HG03521 (cell line): ENCODE results near the gene PSMA8.
"Not testable (repeated sequence)": the region's sequence is repeated elsewhere in the genome, so short reads cannot be mapped to it uniquely, and the experiment has no call there.

Experiments used
- ATAC-seq: cut with Tn5 transposase; IDR thresholded peaks from one replicate; pipeline ENCODE4 v1.9.1; 2021; ENCODE audit warnings: mild to moderate bottlenecking, moderate library complexity; ENCODE audit not compliant: unreplicated experiment

The PSMA8 gene

DNA sequence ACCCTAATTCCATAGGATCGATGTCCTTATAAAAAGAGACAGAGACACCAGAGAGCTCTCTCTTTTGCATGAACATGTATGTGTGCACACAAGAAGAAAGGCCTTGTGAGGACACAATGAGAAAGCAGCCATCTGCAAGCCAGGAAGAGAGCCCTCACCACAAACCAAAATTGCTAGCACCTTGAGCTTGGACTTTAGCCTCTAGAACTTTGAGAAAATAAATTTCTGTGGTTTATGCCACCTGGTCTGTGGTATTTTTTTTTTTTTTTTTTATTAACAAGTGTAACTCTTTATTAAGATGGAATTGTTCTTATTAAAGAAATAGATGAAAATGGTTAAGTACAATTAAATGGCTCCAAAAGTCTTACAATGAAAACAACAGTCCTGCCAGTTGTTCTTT, 33.9 kb downstream of the PSMA8 start:
- ATAC-seq, result peak; percentile 87

DNA sequence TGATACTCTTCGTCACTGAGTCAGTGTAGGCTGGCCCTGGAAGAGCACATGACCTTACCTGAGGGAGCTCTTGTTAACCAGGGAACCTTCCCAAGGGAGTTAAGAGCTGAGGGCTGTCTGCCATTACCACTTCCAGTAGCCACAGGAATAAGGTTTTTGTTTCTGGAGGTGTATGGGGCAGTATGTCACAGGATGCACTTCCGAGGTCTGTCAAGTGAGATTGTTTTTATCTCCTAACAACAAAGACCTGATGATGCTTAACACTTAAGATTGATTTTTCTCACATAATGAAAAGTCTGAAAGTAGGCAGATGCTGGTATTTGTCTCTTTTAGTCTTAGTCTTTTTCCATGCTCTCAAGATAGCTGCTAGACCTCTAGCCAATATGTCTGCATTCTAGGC, 41.8 kb downstream of the PSMA8 start:
- ATAC-seq, result no peak

DNA sequence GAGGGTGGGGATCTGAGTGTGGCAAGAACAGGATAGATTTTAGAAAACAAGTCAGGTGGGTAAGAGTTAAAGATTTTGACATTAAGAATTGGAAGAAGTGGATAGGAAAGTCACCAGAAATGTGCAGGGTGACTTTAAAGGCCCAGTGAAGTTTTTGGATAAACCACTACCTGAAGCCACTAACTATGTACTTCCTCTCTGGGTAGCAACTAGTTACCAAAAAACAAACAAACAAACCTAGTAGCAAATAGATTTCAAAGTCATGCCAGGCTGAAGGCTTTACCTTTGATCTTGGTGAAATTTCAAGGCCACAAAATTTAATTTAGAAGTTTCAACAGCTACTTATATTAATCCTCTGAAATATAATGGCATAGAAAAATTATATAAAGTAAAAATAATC, 42.5 kb downstream of the PSMA8 start:
- ATAC-seq, result no peak

DNA sequence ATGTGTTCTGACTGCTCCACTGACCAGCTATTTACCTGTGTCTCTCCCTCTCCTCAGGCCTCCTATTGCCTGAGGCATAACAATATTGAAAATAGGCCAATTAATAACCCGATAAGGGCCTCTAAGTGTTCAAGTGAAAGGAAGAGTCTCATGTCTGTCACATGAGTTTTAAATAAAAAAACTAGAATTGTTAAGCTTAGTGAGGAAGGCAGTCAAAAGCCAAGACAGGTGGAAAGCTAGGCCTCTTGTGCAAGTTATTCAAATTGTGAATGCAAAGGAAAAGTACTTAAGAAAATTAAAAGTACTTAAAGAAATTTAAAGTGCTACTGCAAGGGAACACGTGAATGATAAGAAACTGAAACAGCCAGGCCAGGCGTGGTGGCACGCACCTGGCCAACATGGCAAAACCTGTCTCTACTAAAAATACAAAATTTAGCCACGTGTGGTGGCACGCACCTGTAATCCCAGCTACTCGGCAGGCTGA, 47.7 kb downstream of the PSMA8 start:
- peak; percentile 58 for ATAC-seq

DNA sequence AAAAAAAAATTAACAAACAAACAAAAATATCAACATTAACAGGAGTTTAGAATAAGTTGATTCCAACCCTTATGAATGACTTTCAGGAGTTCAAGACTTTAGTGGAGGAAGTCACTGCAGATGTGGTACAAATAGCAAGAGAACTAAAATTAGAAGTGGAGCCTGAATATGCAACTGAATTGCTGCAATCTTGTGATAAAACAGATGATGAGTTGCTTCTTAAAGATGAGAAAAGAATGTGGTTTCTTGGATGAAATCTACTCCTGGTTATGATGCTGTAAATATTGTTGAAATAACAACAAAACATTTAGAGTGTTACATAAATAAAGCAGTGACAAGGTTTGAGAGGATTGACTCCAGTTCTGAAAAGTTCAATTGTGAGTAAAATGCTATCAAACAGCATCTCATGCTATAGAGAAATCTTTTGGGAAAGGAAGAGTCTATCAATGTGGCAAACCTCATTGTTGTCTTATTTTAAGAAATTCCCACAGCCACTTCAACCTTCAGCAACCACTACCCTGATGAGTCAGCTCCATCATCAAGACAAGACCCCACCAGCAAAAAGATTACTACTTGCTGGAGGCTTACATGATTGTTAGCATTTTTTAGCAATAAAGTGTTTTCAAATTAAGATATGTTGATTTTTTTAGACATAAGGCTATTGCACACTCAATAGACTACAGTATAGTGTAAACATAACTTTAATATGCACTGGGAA, 49.9 kb downstream of the PSMA8 start:
- ATAC-seq, result no peak

DNA sequence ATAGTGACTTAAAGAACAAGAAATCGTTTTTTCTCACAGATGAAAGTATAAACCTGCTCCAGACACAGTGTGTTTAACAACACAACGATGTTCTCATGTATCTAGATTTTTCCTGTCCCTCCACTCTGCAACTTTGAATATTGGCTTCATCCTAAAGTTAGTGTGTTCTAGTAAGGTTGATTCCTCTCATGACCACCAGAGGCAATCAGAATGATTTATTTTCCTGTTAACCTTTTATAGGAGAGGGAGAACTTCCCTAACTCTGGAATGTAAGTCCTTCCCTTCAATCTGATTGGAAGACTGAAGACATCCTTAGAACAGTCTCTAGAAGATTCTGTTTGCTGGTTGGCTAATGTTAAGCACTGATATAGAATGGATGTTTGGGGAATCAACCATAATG, 51.6 kb downstream of the PSMA8 start:
- no peak for ATAC-seq

DNA sequence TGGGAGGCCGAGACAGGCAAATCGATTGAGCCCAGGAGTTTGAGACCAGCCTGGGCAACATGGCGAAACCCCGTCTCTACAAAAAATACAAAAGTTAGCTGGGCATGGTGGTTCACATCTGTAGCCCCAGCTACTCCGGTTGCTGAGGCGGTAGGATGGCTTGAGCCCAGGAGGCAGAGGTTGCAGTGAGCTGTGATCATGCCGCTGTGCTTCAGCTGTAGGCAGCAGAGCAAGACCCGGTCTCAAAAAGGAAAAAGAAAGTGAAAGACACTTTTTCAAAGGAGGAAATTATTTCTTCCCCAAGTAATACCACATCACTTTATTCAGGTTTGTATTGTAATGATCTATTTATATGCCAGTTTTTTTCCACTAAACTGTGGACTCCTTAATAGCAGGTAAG, 56.8 kb downstream of the PSMA8 start:
- peak; percentile 83 for ATAC-seq

DNA sequence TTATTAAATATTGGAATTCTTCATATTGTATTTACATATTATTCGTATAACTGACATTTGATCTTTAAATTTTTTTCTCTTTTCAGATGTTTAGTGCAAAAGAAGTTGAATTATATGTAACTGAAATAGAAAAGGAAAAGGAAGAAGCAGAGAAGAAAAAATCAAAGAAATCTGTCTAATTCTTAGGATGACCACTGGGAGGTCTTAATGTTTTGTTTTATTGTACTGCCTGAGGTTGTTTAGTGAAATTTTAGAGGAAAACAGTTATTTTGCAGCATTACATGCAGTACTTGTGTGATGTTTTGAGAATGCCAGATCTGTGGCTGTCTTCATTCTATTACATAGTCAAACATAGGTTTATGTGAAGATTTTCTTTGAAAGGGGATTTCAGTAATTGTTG, 58.6 kb downstream of the PSMA8 start:
- no peak for ATAC-seq

DNA sequence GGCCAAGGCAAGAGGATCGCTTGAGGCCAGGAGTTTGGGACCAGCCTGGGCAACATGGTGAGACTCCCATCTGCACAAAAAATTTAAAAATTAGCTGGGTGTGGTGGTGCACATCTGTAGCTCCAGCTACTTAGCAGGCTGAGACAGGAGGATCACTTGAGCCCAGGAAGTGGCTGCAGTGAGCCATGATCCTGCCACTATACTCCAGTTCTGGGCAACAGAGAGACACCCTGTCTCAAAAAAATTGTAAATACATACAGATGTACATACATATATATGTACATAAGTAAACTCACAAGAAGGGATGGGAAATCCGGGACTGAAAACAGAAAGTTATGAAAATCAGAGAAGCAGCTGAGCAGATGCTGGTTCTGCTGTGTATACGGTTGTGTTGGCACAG, 62.9 kb downstream of the PSMA8 start:
- ATAC-seq, result no peak

DNA sequence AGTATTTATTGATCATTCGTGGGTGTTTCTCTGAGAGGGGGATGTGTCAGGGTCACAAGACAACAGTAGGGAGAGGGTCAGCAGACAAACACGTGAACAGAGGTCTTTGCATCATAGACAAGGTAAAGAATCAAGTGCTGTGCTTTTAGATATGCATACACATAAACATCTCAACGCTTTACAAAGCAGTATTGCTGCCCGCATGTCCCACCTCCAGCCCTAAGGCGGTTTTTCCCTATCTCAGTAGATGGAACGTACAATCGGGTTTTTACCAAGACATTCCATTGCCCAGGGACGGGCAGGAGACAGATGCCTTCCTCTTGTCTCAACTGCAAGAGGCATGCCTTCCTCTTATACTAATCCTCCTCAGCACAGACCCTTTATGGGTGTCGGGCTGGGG, 68.3 kb downstream of the PSMA8 start:
- ATAC-seq, result not testable (repeated sequence)

DNA sequence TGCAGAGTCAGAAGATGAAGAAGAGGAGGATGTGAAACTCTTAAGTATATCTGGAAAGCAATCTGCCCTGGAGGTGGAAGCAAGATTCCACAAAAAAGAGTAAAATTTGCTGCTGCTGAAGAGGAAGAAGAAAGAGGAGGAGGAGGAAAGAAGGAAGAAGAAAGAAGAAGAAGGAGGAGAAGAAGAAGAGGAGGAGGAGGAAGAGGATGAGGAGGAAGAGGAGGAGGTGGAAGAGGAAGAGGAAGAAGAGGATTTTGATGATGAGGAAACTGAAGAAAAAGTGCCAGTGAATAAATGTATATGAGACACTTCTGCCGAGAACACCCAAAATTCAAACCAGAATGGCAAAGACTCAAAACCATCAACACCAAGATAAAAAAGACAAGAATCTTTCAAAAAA, 71.6 kb downstream of the PSMA8 start:
- no peak for ATAC-seq

DNA sequence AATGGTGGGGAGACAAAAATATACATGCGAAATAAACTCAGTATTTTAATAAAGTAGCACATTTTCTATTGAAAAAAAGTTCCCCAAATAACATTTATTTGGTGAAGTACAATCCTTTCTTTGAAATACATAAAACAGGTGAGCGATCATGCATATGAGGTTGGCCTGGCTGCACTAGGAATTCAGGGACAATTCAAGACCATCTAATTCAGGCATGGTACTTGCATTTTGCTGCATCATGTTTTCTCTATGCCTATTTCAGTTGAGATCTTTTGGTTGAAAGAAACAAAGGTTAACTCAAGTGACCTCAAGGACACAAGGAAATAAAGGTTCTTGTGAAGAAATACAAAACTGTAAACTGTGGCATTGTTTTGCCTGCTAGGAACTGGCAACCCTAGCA, 72.8 kb downstream of the PSMA8 start:
- ATAC-seq, result no peak

DNA sequence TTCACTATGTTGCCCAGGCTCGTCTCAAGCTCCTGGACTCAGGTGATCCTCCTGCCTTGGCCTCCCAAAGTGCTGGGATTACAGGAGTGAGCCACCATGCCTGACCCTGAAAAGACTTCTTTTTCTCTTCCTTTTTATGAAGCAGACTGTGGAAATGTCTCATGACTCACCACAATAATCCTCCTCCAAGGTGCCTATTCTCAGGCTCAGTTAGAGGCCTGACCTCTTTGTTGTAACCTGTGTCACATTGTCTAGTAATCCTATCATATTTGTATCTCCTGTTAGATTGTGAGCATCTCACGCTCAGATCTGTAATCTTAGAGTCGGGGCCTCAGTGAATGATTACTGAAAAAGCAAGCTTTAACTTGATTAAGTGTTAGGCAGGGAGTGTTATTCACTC, 74.3 kb downstream of the PSMA8 start:
- ATAC-seq, result no peak

DNA sequence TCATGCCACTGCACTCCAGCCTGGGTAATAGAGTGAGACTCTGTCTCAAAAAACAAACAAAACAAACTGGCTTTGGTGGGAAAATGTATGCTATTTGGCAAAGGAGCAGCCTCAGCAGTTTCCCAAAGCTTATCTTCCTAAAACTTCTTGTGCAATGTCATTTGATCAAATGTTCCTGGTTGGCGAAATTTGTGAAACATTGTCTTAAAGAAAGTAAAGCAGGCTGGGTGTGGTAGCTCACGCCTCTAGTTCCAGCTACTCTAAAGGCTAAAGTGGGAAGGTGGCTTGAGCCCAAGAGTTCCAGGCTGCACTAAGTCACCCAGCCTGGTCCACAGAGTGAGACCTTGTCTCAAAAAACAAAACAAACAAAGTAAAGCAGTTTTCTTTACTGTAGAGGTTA, 75.3 kb downstream of the PSMA8 start:
- no peak for ATAC-seq

DNA sequence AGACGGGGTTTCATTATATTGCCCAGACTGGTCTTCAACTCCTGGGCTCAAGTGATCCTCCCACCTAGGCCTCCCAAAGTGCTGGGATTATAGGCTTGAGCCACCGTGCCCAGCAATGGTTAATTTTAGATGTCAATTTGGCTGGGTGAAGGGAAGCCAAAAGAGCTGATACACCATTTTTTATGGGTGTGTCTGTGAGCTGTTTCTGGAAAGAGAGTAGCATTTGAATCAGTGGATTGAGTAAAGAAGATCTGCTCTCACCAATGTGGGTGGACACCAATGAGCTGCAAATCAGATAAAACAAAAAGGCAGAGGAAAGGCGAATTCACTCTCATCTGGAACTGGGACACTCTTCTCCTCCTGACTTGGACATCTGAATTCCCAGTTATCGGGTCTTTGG, 76.5 kb downstream of the PSMA8 start:
- no peak for ATAC-seq

DNA sequence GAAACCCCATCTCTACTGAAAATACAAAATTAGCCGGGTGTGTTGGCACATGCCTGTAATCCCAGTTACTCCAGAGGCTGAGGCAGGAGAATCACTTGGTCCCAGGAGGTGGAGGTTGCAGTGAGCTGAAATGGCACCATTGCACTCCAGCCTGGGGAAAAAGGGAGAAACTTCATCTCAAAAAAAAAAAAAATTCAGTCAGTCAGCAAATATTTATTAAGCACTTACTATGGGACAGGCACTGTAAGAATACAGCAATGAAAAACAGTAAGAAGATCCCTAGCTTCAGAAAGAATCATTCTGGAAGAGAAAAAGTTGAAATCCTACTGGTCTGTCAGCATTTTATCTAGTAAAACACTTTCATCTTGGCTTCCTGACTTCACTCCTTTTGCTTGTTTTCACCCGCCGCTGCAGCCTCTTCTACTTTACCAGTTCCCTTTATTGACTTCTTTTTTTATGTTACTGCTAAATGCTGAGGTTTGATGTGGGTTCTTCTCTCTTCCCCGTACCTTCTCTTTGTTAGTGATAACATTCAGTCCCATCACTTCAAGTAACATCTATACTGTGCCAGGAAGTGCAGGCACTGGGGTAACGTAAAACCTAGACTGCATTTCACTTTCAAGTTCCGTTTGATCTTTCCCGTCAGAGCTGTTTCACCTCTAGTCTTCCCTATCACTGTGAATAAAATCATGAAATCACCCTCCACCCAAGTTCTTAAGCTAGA, 81.7 kb downstream of the PSMA8 start:
- peak; percentile 83 for ATAC-seq

DNA sequence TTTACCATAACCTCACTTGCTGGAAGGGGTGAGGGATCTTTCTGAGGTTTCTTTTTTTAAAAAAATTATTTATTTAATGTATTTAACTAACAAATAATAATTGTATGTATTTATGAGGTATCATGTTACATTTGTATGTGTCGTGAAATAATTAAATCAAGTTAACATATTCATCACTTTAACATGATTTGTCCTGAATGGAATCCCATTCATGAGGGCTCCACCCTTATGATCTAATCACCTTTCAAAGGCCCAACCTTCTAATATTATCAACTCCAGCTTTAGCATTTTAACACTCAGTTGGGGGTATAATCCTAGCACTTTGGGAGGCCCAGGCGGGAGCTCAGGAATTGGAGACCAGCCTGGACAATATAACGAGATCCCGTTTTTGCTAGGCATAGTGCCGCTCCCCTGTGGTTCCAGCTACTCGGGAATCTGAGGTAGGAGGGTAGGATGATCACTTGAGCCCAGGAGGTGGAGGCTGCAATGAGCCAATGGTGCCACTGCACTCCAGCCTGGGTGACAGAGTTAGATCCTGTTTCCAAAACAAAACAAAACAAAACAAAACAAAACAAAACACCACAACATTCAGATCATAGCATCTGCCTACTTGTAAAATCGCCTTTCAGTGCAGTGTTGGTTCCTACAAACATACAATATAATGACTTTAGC, 91.5 kb downstream of the PSMA8 start:
- no peak for ATAC-seq

DNA sequence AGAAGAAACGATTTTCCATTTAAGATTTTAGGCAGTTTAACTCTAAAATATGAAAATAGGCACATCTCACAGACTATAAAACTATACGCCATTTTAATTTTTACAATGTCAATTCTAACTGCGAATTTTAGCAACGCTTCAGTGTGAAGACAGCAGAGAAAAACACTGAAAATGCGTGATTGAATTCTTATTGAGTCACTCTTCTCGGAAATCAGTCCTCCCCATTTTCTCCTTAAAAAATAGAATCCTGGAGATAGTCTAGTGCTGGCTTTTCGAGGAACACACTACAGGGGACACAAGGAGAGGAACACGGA, 92.2 kb downstream of the PSMA8 start:
- ATAC-seq, result no peak

DNA sequence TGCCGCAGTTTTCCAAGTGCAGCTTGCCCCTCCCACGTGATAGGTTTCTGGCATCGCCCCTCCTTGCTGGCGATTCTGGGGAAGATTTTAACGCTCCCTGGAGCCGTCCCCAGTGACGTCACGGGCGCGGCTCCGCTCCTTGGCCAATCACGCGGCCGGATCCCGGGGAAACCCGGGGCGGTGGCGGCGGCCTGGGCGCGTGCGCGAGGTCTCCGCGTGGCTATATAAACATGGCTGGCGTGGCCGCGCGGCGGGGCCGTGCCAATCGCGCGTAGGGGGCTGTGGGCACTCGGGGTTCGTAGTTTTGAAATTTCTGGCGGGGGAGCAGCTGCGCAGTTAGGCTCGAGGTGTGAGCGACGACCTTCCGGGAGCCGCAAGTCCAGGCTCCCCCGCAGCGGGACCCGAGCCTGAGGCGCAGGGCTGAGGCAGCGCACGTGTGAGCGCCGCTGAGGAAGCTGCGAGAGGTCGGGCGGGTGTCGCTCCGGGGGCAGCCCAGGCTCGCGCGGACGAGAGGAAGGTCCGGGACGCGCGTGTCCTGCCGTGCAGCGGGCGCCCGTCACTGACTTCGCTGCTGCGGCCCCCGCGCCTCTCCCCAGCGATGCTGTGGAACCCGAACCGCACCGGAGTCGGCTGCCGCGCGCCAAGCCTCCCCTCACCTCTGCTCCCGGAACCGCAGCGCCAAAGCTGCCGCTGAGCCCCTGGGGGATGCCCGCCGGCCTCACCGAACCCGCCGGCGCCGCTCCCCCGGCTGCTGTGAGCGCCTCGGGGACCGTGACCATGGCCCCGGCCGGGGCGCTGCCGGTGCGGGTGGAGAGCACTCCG, 92.8 kb downstream of the PSMA8 start, which contains the start of gene TAF4B:
Gene TAF4B (plus strand): TSS at position 217 of the 822 bp plus-strand sequence. CDS start 489 bp downstream, at position 706.
- peak; percentile 84 for ATAC-seq

DNA sequence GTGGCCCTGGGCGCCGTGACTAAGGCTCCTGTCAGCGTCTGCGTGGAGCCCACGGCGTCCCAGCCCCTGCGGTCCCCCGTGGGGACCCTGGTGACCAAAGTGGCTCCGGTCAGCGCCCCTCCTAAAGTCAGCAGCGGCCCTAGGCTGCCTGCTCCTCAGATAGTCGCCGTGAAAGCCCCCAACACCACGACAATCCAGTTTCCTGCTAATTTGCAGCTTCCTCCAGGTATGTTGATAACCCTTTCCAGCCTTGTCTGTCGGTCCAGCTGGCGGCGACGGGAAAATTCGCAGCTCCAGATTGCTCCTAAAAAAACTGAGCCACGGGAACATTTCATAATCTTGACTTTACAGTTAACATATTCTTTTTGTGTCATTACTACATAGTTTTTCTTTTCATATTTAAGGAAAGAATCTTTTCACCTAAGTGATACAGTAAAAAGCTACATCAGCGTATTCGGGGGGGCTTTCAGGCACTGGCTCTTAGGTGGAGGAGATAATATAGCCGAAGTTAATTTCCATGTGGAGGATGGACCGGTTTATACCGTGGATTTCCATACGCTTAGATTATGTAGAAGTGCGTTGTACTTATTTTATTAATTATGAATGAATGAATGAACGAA, 93.5 kb downstream of the PSMA8 start:
- no peak for ATAC-seq
